HL-60 (cell line): ENCODE data around the gene TMEM222.
"Not testable (repeated sequence)": the region's sequence is repeated elsewhere in the genome, so short reads cannot be mapped to it uniquely, and the experiment has no call there.

Source experiments
- DNase-seq, 2 experiments: peaks; one replicate each; pipeline ENCODE4 v3.0.0-alpha.2; 2010 to 2020; ENCODE audit warnings: low read depth in 1 of 2, low spot score in 1 of 2
- H3K27ac ChIP-seq: fragments of 250-450 bp; sonication (Bioruptor Pico); replicated peaks from 2 replicates; pipeline ENCODE4 v1.5.1; 2020; ENCODE audit warnings: mild to moderate bottlenecking, moderate library complexity
- H3K27me3 ChIP-seq: fragments of 250-450 bp; sonication (Bioruptor Pico); 2 replicates; pipeline ENCODE4 v1.5.1; 2021; ENCODE audit warnings: mild to moderate bottlenecking, moderate library complexity; ENCODE audit not compliant: insufficient read depth, poor library complexity, severe bottlenecking
- H3K4me3 ChIP-seq: replicated peaks from 2 replicates; pipeline ENCODE4 v1.5.1; 2011; ENCODE audit warnings: mild to moderate bottlenecking, control low read depth, low read length; ENCODE audit not compliant: insufficient read depth
- CTCF ChIP-seq: IDR thresholded peaks from one replicate; pipeline ENCODE4 v1.5.1; 2011; ENCODE audit warnings: low read length, control low read depth, inconsistent platforms; ENCODE audit not compliant: insufficient read depth
- GABPA ChIP-seq: IDR thresholded peaks from 2 replicates; pipeline ENCODE4 v1.6.1; 2012; ENCODE audit warnings: low read depth
- POLR2AphosphoS5 ChIP-seq: IDR thresholded peaks from 2 replicates; pipeline ENCODE4 v1.6.1; 2012; ENCODE audit warnings: low read depth
- SPI1 ChIP-seq: IDR thresholded peaks from 2 replicates; pipeline ENCODE4 v1.6.1; 2012; ENCODE audit warnings: low read depth, mild to moderate bottlenecking, borderline replicate concordance
- TF ChIP-seq, protein P1 (sequence below): IDR thresholded peaks from 2 replicates; pipeline ENCODE4 v1.6.1; 2012; ENCODE audit warnings: low read depth; ENCODE audit not compliant: insufficient replicate concordance

The TMEM222 gene

DNA sequence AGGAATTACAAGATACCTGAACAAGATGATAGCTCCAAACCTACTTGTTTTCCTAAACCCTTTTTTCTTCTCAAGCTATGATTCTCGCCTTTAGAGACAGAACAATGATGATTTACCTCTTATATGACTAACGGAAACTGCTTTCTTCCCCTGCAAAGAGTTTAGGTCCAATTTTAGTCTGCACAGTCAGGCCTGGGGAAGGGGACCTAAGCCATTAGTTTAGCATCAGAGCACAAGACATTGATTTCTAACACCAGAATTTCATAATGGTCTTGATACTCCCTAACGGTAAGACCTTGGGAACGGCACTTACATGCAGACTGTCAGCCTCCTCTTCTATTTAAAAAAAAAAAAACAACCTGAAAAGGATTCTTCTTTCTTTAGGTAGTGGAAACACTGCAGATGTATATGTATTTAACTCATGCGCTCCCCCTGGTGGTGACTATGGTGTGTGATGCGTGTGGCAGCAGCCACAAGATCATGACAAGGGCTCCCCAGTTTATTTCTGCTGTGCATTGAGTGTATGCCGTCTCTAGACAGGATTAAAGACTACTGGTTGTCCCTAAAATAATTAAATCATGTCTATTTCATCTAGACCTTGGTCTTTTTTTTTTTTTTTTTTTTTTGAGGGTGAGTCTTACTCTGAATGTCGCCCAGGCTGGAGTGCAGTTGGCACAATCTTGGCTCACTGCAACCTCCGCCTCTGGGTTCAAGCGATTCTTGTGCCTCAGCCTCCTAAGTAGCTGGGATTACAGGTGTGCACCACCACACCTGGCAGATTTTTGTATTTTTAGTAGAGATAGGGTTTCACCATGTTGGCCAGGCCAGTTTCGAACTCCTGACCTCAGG is 37.3 kb upstream of the TMEM222 start:
- Histone ChIP-seq H3K27ac (no peak overlapping the region), H3K27me3 (no peaks in the 10 kb centered on the region), H3K4me3 (no peak overlapping the region)
- DNase-seq, result peak; percentile 44 to 88
- TF ChIP-seq SPI1, result no peak
- TF ChIP-seq, protein P1, sequence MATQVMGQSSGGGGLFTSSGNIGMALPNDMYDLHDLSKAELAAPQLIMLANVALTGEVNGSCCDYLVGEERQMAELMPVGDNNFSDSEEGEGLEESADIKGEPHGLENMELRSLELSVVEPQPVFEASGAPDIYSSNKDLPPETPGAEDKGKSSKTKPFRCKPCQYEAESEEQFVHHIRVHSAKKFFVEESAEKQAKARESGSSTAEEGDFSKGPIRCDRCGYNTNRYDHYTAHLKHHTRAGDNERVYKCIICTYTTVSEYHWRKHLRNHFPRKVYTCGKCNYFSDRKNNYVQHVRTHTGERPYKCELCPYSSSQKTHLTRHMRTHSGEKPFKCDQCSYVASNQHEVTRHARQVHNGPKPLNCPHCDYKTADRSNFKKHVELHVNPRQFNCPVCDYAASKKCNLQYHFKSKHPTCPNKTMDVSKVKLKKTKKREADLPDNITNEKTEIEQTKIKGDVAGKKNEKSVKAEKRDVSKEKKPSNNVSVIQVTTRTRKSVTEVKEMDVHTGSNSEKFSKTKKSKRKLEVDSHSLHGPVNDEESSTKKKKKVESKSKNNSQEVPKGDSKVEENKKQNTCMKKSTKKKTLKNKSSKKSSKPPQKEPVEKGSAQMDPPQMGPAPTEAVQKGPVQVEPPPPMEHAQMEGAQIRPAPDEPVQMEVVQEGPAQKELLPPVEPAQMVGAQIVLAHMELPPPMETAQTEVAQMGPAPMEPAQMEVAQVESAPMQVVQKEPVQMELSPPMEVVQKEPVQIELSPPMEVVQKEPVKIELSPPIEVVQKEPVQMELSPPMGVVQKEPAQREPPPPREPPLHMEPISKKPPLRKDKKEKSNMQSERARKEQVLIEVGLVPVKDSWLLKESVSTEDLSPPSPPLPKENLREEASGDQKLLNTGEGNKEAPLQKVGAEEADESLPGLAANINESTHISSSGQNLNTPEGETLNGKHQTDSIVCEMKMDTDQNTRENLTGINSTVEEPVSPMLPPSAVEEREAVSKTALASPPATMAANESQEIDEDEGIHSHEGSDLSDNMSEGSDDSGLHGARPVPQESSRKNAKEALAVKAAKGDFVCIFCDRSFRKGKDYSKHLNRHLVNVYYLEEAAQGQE, result no peak
- no peak for TF ChIP-seq POLR2AphosphoS5
- TF ChIP-seq GABPA, result no peak
- peak; percentile 72 for TF ChIP-seq CTCF

DNA sequence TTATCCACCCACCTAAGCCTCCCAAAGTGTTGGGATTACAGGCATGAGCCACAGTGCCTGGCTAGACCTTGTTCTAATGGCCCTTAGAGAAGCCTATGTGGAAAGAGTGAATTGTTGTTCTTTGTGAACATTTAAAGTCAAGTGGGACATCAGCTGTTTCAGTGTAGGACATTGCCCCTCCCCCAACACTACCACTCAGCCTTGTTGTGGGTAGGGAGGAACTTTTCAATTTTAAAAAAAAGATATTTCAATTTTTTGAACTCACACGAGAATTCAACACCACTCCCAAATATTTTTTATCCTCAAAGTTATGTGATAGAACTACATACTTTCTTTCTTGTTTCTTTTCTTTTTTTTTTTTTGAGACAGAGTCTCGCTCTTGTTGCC is 36.7 kb upstream of the TMEM222 start:
- DNase-seq, result no peak
- Histone ChIP-seq H3K4me3 (no peak overlapping the region), H3K27ac (no peak overlapping the region), H3K27me3 (no peaks in the 10 kb centered on the region)
- TF ChIP-seq CTCF, result no peak
- TF ChIP-seq, protein P1, result no peak
- no peak for TF ChIP-seq SPI1
- no peak for TF ChIP-seq GABPA
- TF ChIP-seq POLR2AphosphoS5, result no peak

GRCh38 chr1:27285821-27286220 is 36.1 kb upstream of the TMEM222 start:
- H3K27me3 ChIP-seq, H3K4me3 ChIP-seq, H3K27ac ChIP-seq, DNase-seq: not testable (repeated sequence)

DNA sequence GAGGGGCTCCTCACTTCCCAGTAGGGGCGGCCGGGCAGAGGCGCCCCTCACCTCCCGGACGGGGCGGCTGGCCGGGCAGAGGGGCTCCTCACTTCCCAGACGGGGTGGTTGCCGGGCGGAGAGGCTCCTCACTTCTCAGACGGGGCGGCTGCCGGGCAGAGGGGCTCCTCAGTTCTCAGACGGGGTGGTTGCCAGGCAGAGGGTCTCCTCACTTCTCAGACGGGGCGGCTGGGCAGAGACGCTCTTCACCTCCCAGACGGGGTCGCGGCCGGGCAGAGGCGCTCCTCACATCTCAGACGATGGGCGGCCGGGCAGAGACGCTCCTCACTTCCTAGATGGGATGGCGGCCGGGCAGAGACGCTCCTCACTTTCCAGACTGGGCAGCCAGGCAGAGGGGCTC is 32.8 kb upstream of the TMEM222 start:
- H3K27me3 ChIP-seq, H3K4me3 ChIP-seq, DNase-seq, H3K27ac ChIP-seq: not testable (repeated sequence)

DNA sequence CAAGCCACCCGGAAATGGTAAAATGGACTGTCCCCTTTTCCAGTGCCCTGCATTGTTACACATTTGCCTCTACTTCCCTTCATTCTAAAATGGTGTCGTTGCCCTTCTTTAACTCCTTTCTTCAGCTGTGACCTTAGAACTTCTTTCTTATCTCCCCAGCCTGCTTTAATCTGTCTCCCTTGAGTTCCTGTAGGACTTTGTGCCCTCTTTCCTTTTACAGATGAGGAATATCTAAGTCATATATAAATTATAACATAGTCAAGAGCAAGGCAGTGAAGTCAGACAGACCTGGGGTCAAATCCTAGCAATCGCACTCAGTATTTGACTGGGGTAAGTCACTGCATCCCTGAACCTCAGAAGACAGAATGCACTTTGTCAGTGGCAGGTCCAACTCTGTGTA is 31.4 kb upstream of the TMEM222 start:
- no peak overlapping the region for H3K4me3 ChIP-seq
- no peak for DNase-seq
- TF ChIP-seq, protein P1, result no peak
- TF ChIP-seq POLR2AphosphoS5, result no peak
- no peak for TF ChIP-seq SPI1
- no peak for TF ChIP-seq CTCF
- TF ChIP-seq GABPA, result no peak
- no peak overlapping the region for H3K27ac ChIP-seq
- no peaks in the 10 kb centered on the region for H3K27me3 ChIP-seq
